ENCODE measurements around the gene TMEM201. TPM values are rescaled to one million over a fixed set of nuclear protein-coding genes. Genes with fewer than 3 reads are reported as not detected.
"Not testable (repeated sequence)": the region's sequence is repeated elsewhere in the genome, so short reads cannot be mapped to it uniquely, and the experiment has no call there.

TMEM201 gene
- total RNA-seq, 1 experiment from 2014 or later, result 12.9 TPM

DNA sequence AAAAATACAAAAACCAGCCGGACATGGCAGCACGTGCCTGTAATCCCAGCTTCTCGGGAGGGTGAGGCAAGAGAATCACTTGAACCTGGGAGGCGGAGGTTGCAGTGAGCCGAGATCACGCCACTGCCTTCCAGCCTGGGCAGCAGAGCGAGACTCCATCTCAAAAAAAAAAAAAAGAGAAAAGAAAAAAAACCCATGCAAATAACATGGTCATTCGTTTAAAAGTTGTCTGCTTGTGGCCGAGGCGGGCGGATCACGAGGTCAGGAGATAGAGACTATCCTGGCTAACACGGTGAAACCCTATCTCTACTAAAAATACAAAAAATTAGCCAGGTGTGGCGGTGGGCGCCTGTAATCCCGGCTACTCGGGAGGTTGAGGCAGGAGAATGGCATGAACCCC, 28.6 kb upstream of the TMEM201 start:
- H3K27me3 ChIP-seq (ENCODE audit: control insufficient read depth, insufficient read depth, low read length); H3K4me3 ChIP-seq (ENCODE audit: insufficient read depth, low read depth, low read length); DNase-seq: not testable (repeated sequence)
- peaks cover 12% of the 10 kb centered on the region for H3K36me3 ChIP-seq (replicated peaks; ENCODE audit: control insufficient read depth, insufficient read depth, low read length)

DNA sequence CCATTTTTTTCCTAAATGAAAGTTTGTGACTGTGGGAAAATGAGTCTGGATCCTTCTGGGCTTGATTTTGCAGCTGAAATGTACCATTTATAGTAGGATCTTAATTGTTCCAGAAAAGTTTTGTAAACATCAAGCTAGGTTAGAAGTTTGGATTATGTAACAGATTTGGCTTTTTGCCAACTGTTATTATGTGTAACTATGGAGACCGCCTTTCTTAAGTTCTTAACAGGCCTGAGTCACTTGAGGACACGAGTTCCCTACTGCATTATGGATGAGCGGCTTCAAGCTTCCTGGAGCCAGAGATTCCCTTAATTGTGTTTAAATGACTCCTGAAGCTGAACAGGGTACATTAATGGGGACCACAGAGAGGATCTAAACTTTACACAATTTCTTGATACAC, 27.3 kb upstream of the TMEM201 start:
- no peak overlapping the region for H3K4me3 ChIP-seq (ENCODE audit: insufficient read depth, low read depth, low read length)
- no peaks in the 10 kb centered on the region for H3K27me3 ChIP-seq (ENCODE audit: control insufficient read depth, insufficient read depth, low read length)
- H3K36me3 ChIP-seq (replicated peaks; ENCODE audit: control insufficient read depth, insufficient read depth, low read length), result peaks cover 3% of the 10 kb centered on the region
- DNase-seq, result no peak

DNA sequence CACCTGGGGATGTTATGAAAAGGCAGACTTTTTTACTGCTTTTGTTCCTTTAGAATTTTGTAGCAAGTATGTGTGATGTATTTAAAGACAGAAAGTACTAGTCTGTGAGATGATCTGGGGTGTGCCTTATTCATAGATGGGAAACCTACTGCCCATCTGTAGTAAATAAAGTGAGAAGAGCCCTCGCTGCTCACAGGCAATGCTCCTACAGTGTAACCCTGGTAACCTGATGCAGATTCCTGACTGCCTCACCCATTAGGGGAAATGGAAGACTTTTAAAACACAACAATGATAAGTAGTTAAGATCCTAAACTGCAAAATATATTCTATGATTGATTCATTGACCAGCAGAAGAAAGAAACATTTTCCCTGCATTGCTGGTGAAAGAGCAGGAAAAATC, 19.4 kb upstream of the TMEM201 start:
- no peak for DNase-seq
- H3K4me3 ChIP-seq (ENCODE audit: insufficient read depth, low read depth, low read length), result no peak overlapping the region
- H3K36me3 ChIP-seq (replicated peaks; ENCODE audit: control insufficient read depth, insufficient read depth, low read length), result peaks cover 2% of the 10 kb centered on the region
- no peaks in the 10 kb centered on the region for H3K27me3 ChIP-seq (ENCODE audit: control insufficient read depth, insufficient read depth, low read length)

DNA sequence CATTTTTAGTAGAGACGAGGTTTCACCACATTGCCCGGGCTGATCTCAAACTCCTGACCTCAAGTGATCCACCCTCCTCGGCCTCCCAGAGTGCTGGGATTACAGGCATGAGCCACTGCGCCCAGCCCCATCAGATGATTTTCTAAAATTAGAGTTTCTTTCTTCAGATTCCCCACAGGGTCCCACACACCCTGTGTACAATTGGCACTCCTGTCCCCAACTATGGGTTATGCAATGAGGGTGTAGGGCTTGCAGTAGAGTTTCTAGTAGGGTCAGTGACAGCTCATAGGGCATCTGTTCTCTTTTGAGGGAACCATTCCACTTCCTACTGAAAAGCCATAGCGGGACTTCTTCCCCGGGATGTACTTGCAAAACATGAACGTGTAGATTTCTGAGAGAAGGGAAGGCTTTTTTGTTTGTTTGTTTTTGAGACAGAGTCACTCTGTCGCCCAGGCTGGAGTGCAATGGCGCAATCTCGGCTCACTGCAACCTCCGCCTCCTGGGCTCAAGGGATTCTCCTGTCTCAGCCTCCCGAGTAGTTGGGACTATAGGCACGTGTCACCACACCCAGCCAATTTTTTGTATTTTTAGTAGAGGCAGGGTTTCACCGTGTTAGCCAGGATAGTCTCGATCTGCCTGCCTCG, 17.7 kb upstream of the TMEM201 start:
- not testable (repeated sequence) for H3K4me3 ChIP-seq (ENCODE audit: insufficient read depth, low read depth, low read length); H3K27me3 ChIP-seq (ENCODE audit: control insufficient read depth, insufficient read depth, low read length); DNase-seq; H3K36me3 ChIP-seq (replicated peaks; ENCODE audit: control insufficient read depth, insufficient read depth, low read length)

DNA sequence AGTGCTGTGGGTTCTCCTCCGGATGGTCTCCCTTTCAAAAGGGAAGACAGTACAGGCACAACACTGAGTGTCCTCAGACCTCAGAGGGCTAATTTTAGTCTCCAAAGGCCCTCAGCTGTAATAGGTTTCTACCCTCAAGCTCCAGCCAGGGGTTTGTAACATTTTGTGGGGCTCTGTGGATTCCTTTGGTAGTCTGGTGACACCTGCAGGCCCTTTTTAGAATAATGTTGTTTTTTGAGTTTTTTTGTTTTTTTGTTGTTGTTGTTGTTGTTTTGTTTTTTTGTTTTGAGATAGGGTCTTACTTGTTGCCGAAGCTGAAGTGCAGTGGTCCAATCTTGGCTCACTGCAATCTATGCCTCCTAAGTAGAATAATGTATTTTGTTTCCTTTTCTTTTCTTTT, 15.0 kb upstream of the TMEM201 start:
- Histone ChIP-seq H3K4me3 (ENCODE audit: insufficient read depth, low read depth, low read length) (no peak overlapping the region), H3K36me3 (replicated peaks; ENCODE audit: control insufficient read depth, insufficient read depth, low read length) (peaks cover 6% of the 10 kb centered on the region), H3K27me3 (ENCODE audit: control insufficient read depth, insufficient read depth, low read length) (no peaks in the 10 kb centered on the region)
- peak; percentile 64 for DNase-seq

DNA sequence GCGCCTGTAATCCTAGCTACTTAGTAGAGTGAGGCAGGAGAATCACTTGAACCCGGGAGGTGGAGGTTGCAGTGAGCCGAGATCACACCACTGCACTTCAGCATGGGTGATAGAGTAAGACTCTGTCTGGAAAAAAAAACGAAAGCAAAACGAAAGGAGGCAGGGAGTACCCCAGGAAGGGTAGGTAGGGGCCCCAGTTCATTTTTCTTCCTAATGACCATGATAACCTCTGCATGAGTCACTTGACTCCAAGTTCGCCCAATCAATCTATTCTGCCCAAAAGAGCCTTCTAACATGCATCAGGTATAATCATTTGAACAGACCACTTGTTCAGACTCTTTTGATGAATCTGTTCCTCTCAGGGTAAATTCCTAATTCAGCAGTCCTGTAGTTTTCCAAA, 13.2 kb upstream of the TMEM201 start:
- Histone ChIP-seq H3K27me3 (ENCODE audit: control insufficient read depth, insufficient read depth, low read length) (no peaks in the 10 kb centered on the region), H3K36me3 (replicated peaks; ENCODE audit: control insufficient read depth, insufficient read depth, low read length) (peaks cover 11% of the 10 kb centered on the region), H3K4me3 (ENCODE audit: insufficient read depth, low read depth, low read length) (no peak overlapping the region)
- DNase-seq, result no peak

DNA sequence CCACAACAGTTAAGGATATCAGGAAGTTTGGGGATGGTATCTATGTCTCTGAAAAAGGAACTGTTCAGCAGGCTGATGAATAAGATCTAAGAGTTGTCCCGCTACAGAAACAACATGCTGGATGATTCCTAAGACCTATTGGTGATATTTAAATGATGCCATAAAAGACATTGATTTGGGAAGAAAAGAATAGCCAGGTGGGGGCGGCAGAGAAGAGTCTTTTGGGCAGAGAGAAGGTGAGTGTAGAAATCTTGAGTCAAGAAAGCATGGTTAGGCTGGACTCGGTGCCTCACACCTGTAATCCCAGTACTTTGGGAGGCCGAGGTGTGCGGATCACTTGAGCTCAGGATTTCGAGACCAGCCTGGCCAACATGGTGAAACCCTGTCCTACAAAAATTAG, 11.8 kb upstream of the TMEM201 start:
- no peak overlapping the region for H3K4me3 ChIP-seq (ENCODE audit: insufficient read depth, low read depth, low read length)
- peak; percentile 51 for DNase-seq
- H3K27me3 ChIP-seq (ENCODE audit: control insufficient read depth, insufficient read depth, low read length), result no peaks in the 10 kb centered on the region
- peaks cover 11% of the 10 kb centered on the region for H3K36me3 ChIP-seq (replicated peaks; ENCODE audit: control insufficient read depth, insufficient read depth, low read length)

DNA sequence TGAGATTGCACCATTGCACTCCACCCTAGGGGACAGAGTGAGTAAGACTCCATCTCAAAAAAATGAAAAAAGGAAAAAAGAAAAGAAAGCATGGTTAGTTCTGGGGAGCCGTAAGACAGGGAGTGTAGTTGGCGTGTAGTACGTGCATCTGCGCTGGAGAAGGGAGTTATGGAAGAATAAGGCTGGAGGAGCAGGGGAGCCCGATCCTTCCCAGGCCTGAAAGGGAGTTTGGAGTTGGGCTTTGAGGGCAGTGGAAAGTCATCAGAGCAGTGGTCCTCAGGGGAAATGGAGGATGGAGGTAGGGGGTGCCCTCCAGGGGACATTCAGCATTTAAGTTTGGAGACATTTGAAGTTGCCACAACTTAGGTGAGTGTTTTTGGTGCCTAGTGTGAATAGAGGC, 11.3 kb upstream of the TMEM201 start:
- Histone ChIP-seq H3K4me3 (ENCODE audit: insufficient read depth, low read depth, low read length) (no peak overlapping the region), H3K36me3 (replicated peaks; ENCODE audit: control insufficient read depth, insufficient read depth, low read length) (peaks cover 11% of the 10 kb centered on the region), H3K27me3 (ENCODE audit: control insufficient read depth, insufficient read depth, low read length) (no peaks in the 10 kb centered on the region)
- DNase-seq, result no peak

DNA sequence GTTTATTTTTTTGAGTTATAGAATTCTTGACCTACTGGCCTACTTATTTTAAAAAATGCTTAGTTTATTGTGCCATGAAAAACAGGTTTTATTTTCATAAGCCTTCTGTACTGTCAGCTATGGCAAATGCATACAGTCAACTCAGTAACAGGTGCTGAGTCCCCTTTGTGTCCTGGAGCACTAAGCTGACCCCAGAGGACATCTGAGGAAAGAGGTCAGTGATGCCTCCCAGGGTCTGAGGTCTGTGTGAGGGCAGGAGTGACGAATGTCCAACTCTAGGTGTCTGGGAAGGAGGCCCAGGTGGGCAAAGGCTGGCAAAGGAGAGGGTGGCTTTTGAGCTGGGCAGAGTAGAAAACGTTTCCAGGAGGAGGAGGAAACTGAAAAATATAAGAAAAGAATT, 7.8 kb upstream of the TMEM201 start:
- H3K27me3 ChIP-seq (ENCODE audit: control insufficient read depth, insufficient read depth, low read length), result no peaks in the 10 kb centered on the region
- peaks cover 12% of the 10 kb centered on the region for H3K36me3 ChIP-seq (replicated peaks; ENCODE audit: control insufficient read depth, insufficient read depth, low read length)
- DNase-seq, result no peak
- no peak overlapping the region for H3K4me3 ChIP-seq (ENCODE audit: insufficient read depth, low read depth, low read length)

DNA sequence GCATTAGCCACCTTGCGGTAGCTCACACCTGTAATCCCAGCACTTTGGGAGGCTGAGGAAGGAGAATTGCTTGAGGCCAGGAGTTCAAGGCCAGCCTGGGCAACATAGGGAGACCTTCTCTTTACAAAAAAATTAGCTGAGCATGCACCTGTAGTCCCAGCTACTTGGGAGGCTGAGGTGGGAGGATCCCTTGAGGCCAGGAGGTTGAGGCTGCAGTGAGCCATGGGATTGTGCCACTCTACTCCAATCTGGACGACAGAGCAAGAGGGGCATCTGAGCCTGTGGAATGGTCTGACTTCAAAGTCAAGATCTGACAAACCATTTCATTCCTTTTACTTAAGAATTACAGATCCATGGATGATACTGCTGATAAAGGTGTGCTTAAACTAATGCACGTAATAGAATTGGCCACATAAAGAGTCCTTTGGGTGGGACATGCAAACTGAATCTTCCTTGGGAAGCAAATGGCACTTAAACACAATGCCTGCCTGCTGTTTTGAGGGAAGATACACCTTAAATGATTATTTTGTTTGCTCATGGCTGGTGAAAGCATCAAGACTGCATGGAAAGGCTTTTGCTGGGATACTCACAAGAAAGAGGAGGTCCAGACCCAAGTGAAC, 2.5 kb upstream of the TMEM201 start:
- Histone ChIP-seq H3K36me3 (replicated peaks; ENCODE audit: control insufficient read depth, insufficient read depth, low read length) (peaks cover 3% of the 10 kb centered on the region; the same call in 1 of the 2 replicates), H3K27me3 (ENCODE audit: control insufficient read depth, insufficient read depth, low read length) (no peaks in the 10 kb centered on the region), H3K4me3 (ENCODE audit: insufficient read depth, low read depth, low read length) (no peak overlapping the region)
- no peak for DNase-seq

DNA sequence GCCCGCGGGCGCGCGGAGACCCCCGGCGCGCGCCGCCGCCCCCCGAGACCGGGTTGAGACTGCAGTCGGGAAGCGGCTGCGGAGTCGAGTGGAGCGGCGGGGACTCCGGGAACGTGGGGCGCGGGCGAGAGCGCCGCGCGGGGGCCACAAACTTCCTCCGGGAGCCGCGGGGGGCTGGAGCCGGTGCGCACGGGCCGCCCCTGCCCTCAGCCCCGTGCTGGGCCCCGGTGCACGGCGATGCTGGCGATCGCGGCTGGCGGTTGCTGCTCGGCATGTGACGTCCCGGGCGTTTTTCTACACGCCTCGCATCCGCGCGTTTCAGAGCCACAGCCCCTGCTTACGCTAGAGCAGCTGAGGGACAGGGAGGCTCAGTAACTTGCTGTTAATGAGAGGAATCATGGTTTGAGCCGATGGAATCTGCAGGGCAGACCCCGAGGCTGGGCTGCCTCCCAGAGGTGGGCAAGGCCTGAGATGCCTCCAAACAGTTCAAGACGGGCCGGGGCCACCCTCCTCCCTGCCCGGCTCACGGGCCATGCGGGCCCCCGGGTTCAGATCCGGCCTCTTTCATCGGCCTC, 520 bp downstream of the TMEM201 start:
- Histone ChIP-seq H3K27me3 (ENCODE audit: control insufficient read depth, insufficient read depth, low read length) (no peaks in the 10 kb centered on the region), H3K36me3 (replicated peaks; ENCODE audit: control insufficient read depth, insufficient read depth, low read length) (peaks cover 2% of the 10 kb centered on the region; the same call in 1 of the 2 replicates), H3K4me3 (ENCODE audit: insufficient read depth, low read depth, low read length) (peak overlapping the region; percentile 75)
- DNase-seq, result peak; percentile 85

DNA sequence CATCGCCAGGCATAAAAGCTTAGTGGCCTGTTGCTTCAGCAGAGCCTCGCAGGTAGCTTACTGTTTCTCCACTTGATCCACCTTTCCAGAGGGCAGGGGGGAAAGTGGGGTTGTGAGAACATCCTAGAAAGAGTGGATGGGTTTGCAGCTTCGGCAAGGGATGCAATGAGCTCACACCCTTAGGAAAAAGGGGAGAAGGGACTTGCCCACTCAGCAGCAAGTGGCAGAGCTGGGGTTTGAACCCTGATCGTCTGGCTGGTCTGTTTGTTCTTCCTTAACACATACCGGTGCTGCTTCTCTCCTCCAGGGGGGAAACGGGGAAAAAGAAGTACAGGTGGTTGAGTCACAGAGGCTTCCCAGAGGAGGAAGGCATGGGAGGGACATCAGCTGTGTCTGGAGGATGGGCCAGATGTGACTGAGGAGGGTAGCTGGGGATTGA, 1.0 kb downstream of the TMEM201 start:
- DNase-seq, result peak; percentile 50
- Histone ChIP-seq H3K4me3 (ENCODE audit: insufficient read depth, low read depth, low read length) (peak overlapping the region; percentile 75), H3K36me3 (replicated peaks; ENCODE audit: control insufficient read depth, insufficient read depth, low read length) (no peaks in the 10 kb centered on the region; the same call in 1 of the 2 replicates), H3K27me3 (ENCODE audit: control insufficient read depth, insufficient read depth, low read length) (no peaks in the 10 kb centered on the region)

DNA sequence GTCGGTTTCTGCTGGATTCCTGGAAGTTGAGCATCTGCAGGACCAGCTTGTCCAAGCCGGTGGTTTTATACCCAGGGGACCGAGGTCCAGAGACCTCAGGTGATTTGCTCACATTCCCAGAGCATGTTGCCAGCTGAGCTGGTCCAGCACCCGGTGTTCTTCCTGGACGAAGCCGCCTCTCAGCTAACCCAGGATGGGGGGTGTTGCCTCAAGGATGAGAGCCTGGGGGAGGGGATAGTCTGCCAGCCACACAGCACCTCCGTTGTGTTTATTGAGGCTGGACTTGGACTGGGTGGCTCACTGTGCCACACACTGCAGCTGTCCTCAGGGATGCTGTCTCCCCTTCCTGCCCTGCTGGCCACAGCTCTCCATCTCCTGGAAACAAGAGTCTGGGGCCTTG, 1.5 kb downstream of the TMEM201 start:
- Histone ChIP-seq H3K27me3 (ENCODE audit: control insufficient read depth, insufficient read depth, low read length) (no peaks in the 10 kb centered on the region), H3K36me3 (replicated peaks; ENCODE audit: control insufficient read depth, insufficient read depth, low read length) (no peaks in the 10 kb centered on the region), H3K4me3 (ENCODE audit: insufficient read depth, low read depth, low read length) (no peak overlapping the region; the same call in 1 of the 2 replicates)
- DNase-seq, result peak; percentile 38

DNA sequence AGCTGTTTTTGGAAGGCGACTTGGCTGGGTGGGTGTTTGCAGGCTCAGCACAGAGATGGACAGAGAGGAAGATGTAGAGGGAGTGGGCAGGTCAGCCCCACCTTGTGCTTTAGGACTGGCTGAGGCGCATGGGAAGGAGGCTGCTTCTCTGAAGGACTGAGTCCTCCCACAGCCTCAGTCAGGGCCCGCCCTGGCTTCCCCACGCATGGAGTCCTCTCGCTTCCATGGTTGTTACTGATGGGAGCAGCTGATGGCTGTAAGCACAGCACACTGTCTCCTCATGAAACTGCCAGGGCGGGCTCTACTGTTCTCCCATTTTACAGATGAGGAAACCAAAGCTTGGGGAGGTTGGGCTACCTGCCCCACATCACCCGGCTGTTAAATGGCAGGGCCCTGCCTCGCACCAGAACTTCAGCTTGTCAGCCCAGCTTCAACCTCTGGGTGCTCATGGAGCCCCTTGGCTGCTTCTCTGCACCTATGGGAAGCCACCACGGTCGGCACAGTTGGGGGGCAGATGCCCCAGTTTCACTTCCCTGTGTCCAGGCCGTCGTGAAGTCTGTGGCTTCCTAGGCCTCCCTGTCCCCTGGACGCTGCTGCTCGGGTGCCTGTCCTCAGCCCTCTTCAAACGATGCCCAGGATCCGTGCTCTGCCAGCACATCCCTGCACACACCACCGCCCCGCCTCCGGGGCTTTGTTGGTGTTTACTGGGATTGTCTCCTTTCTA, 2.4 kb downstream of the TMEM201 start:
- DNase-seq, result peak; percentile 28
- no peak overlapping the region for H3K4me3 ChIP-seq (ENCODE audit: insufficient read depth, low read depth, low read length)
- no peaks in the 10 kb centered on the region for H3K27me3 ChIP-seq (ENCODE audit: control insufficient read depth, insufficient read depth, low read length)
- H3K36me3 ChIP-seq (replicated peaks; ENCODE audit: control insufficient read depth, insufficient read depth, low read length), result peaks cover under 1% of the 10 kb centered on the region; the same call in 1 of the 2 replicates

All from H7 (cell line).